NCI-H748 (cell line): ENCODE data around the gene SGK1.

Experiments used
- DNase-seq: peaks from one replicate; lab custom pipeline; 2025; ENCODE audit not compliant: unreplicated experiment; lab: John Stamatoyannopoulos, UW

The SGK1 gene

GRCh38 chr6:134132494-134133141 is 185.3 kb downstream of the SGK1 start:
- no peak for DNase-seq

- no peak for DNase-seq
These were observed 186.3 kb downstream of the SGK1 start for GRCh38 chr6:134131530-134132139.

GRCh38 chr6:134128146-134128545 is 189.8 kb downstream of the SGK1 start:
- DNase-seq = no peak

DNA sequence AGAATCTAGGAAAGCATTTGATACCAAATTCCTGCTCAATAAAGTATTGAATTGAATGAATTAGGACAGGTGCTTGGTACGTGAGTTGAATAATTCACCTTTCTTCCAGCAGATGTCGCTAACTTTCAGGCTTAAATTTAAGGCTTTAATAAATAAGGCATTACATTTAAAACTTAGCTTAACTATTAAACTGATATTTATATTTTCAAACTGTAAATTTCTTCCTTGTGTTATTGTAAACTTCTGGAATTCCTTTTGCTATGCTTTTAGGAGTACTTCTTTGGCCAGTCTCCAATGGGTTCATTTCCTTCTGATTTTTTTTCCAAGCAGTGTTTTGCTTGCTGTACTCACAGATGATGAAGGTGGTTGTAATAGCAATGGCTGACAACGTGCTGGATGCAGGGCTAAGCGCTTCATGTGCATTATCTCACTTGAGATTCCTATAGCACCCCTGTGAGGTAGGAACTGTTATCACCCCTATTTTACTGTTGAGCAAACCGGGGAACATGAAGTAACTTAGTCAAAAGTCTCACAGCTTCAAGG is 194.2 kb downstream of the SGK1 start:
- DNase-seq = peak; percentile 82

DNA sequence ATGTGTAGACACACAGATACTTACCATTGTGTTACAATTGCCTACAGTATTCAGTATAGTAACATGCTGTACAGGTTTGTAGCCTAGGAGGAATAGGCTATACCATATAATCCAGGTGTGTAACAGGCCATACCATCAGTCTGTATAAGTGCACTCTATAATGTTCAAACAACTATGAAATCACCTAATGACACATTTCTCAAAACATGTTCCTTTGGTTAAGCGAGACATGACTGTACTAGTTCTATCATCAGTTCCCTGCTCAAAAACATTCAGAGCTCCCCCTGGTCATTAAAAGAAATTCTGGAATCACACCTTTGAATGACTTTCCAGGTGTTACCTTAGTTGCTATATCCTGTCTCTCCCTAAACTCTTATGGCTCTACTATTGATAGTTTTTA is 195.1 kb downstream of the SGK1 start:
- no peak for DNase-seq

GRCh38 chr6:134119486-134119885 is 198.4 kb downstream of the SGK1 start:
- no peak for DNase-seq
